Measurements from ENCODE around the gene CDK5RAP2.

DNA sequence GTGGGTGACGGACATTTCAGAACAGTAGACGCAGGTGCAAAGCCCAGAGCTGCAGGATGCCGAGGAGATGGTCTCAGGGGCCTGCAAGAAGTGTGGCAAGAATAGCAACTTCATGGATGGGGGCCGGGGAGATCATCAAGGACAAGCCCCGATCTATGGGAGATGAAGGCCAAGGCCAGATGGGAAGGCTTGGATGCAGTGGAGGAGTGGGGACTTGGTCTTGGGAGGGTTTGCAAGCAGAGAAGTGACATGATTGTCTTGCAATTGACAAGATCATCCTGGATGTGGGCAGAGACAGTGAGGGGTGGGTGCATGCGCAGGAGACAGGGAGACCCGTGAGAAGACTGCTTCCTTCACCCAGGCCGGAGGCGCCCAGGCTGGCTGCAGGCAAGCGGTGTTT is 198.1 kb downstream of the CDK5RAP2 start:
- TF ChIP-seq GATA3 (IDR thresholded peaks at IDR 0.05; ENCODE audit: low read depth, low read length) (no peak), GATA2 (IDR thresholded peaks at IDR 0.05; ENCODE audit: low read depth, low read length) (no peak)

Data from SH-SY5Y (cell line).